Urinary bladder (tissue), 4 donors: ENCODE measurements around the gene SH3PXD2A. TPM values are rescaled to one million over a fixed set of nuclear protein-coding genes. Genes with fewer than 3 reads are reported as not detected.

Source experiments
- DNase-seq: peaks from one replicate; pipeline ENCODE4 v3.0.0-alpha.2; 2015; ENCODE audit errors: extremely low spot score
- H3K27ac ChIP-seq: one replicate; pipeline ENCODE4 v1.5.1; 2013; ENCODE audit warnings: low read depth, mild to moderate bottlenecking, moderate library complexity
- H3K36me3 ChIP-seq: one replicate; pipeline ENCODE4 v1.6.1; 2013; ENCODE audit warnings: mild to moderate bottlenecking, moderate library complexity; ENCODE audit not compliant: insufficient read depth
- H3K4me1 ChIP-seq: one replicate; pipeline ENCODE4 v1.6.1; 2013; ENCODE audit warnings: mild to moderate bottlenecking, moderate library complexity; ENCODE audit not compliant: insufficient read depth
- H3K4me3 ChIP-seq: one replicate; pipeline ENCODE4 v1.5.1; 2013; ENCODE audit warnings: low read depth, low read length
- WGBS: extraction: QIAGEN DNeasy Blood & Tissue Kit; methylation state at CpG from one replicate; pipeline ENCODE4 v1.1.7; 2013; 5-methylcytosine and 5-hydroxymethylcytosine counted together
- polyA plus RNA-seq: library from polyadenylated mRNA; stranded (reverse); fragments of 200-250 nt; gene quantifications from one replicate; pipeline ENCODE4 v1.2.3, GENCODE V29; 2013
- total RNA-seq: library from RNA; depleted of rRNA; stranded (reverse); fragments of >200 nt; gene quantifications from one replicate; pipeline ENCODE4 v1.2.3, GENCODE V29; 2014
- donor health status: healthy with polysubstance abuse.
- donor health status: healthy.

The SH3PXD2A gene
- total and polyA plus RNA-seq, 2 donors = 29.6 to 56.9 TPM

DNA sequence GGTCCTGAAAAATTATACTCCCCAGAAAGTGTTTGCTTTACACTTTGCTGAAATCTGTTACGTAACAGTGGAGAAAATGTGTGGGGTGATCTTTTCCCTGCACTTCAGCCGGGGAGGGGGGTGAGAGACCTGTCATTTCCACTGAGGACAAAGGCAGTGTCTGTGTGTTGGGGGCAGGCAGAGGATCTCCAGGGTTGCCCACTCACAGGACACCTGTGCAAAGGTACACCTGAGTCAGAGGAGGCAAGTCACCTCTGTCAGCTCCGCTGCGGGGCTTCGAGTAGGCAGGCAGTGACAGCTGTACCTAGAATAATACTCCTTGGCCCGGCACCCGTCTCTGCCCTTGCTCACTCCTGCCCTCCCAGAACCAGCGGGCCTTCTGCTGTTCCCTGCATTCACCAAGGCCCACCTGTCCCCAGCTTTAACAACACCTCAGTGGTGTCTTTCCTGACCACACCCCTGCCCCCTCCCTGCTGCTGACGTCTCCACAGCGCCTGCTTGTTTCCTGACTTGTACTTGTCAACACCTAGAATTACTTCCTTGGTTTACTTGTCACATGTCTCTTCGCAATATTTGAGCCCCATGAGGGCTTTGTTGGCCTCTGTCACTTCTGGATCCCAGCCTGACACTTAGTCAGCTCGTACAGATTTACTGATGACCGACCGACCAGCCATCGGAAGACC is 202.6 kb downstream of the SH3PXD2A start:
- WGBS = 64% methylated on average over 15 of the region's 15 CpGs
- Histone ChIP-seq H3K4me3 (no peak overlapping the region), H3K4me1 (no peaks in the 10 kb centered on the region), H3K27ac (no peak overlapping the region), H3K36me3 (no peaks in the 10 kb centered on the region)
- no peak for DNase-seq

DNA sequence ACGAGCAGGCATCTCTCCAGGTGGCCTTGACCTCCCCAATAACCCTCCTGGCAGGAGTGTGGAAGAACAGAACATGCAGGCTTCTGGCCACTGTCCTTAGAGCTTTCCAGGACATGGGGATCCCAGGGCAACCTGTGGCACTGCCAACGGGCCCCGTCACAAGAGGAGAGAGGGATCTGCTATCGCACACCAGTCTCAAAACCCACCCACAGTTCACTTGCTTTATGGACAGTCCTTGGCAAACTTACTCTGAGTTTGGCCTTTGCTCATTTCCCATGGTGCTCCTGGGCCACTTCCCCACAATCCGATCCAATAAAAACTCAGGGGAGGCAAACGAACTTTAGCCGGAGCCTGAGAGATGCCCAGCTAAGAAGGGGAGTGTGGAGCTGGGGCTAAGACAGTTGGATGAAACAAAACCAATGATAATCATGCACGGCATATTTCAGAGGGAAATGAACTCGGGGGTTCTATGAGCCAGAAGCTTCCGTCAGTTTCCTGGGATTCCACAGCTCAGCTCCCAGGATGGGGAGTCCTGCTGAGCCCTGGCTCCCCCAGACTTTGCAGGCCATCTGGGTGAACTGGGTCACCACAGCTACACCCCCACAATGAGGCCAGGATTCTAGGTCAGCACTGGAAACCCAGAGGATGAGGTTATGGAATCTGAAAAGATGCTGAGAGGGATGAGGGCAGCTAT is 203.4 kb downstream of the SH3PXD2A start:
- no peak overlapping the region for H3K4me3 ChIP-seq
- WGBS = 36% methylated on average over 10 of the region's 10 CpGs
- no peaks in the 10 kb centered on the region for H3K36me3 ChIP-seq
- DNase-seq = no peak
- H3K27ac ChIP-seq = no peak overlapping the region
- H3K4me1 ChIP-seq = no peaks in the 10 kb centered on the region

DNA sequence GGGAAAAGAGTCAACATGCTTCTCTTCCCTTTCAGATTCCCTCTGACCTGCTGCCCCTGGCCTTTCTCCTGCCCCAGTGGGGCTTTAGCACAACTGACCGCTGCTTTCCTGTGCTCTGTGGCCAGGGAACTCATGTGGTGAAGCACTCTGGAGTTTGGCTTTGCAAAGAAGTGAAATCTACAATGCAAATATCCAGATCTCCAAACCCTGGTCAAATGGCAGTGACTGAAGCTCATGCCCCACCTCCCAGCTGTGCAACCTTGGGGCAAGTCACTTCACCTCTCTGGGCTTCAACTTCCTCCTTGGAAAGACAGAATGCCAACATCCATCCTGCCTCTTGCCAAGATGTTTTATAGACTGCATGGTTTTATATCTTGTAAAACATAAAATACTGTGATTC is 204.0 kb downstream of the SH3PXD2A start:
- no peaks in the 10 kb centered on the region for H3K4me1 ChIP-seq
- no peak overlapping the region for H3K4me3 ChIP-seq
- no peaks in the 10 kb centered on the region for H3K36me3 ChIP-seq
- no peak overlapping the region for H3K27ac ChIP-seq
- 91% methylated on average over 1 of the region's 1 CpG for WGBS
- no peak for DNase-seq

DNA sequence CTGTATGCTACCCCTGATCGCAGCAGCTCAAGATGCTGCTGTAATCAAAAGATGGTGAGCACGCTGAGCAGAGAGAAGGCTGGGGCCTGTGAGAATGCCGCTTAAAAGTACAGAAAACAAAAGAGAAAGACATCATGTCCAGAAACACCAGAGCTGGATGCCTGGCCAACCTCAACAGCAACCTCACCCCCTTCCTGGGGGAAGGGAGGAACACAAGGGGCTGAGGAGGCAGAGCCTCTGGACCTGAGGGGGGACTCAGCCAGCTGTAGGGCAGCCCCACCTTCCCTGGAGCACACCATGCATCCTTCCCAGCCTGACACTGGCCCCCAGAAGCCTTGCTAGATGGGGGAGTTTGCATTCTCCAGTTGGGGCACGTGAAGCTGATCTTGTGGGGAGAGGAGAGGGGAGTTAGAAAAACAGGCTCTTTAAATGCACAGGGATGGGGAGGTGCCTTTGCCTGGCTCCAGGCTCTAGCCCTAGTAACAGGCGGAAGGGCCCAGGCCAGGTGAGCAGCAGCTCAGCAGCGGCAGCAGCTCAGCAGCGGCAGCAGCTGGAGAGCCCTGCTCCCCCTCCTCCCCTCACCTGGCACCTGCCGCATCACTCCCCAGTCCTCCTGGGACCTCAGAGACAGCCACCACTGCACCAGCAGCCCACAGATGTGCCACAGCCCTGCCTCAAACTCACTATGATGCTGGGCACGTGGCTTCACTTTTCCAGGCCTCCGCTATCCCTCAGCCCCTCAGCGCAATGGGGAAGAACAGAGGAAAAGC is 205.5 kb downstream of the SH3PXD2A start:
- H3K4me3 ChIP-seq = no peak overlapping the region
- H3K27ac ChIP-seq = no peak overlapping the region
- no peaks in the 10 kb centered on the region for H3K36me3 ChIP-seq
- no peaks in the 10 kb centered on the region for H3K4me1 ChIP-seq
- WGBS = 81% methylated on average over 11 of the region's 11 CpGs
- no peak for DNase-seq

DNA sequence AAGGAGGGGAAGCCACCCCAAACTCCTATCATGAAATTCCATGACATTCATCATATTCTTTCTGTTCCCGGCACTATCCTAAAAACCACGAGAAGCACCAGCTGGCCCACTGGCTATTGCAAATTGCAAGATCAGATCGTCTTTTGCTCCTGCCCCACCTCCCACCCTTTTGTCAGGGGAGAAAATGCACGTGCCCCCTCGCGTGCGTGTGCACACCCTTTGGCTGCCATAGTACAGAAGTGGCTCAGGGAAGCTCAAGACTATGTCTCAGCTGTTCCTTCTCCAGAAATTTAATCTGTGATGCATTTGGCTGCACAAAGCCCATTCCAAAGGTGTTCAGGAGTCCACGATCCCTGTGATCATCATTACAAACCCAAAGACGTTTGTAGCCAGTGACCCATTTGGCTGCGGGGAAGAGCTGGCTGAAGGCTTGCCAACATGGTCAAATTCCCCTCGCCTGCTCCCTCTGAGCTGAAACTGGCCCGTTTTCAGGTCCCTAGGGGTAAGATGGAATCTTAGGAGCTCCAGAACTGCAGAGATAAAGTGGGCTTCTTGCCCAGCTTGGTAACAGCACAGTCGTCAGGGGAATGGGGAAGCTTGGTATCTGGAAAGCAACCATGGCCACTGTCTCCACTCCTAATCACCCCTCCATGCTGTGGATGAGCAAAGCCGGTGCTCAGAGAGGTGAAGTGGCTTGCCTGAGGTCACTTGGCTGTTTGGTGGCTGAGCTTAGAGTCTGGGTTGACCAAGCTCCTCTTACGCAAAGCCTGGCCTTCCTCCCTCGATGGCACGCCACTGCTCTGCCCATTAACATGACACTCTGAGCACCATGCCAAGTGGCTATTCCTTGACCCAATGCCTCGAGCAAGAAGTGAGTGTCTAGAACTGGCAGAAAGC is 206.5 kb downstream of the SH3PXD2A start:
- Histone ChIP-seq H3K4me1 (no peaks in the 10 kb centered on the region), H3K4me3 (no peak overlapping the region), H3K27ac (peak overlapping the region; percentile 31), H3K36me3 (no peaks in the 10 kb centered on the region)
- DNase-seq = no peak
- WGBS = 25% methylated on average over 18 of the region's 18 CpGs

DNA sequence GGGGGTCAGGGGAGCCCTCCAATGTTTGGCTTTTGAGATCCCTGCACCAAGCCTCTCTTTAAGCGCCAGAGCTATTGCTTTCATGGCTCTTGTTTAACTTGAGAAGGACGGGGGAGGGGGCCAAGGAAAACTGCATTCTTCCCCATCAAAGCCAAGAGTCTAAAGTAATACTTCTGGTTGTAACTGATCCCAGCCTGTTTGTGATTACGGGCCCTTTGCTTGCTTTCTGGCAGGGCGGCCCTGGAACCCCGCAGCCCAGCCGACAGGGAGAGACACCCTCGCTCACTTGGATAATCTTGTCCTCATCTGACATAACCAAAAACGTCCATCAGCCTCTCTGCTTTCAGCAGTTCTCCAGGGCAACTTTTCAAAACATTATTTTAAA is 207.1 kb downstream of the SH3PXD2A start:
- 21% methylated on average over 8 of the region's 8 CpGs for WGBS
- Histone ChIP-seq H3K36me3 (no peaks in the 10 kb centered on the region), H3K4me1 (no peaks in the 10 kb centered on the region), H3K27ac (no peak overlapping the region), H3K4me3 (no peak overlapping the region)
- DNase-seq = no peak

DNA sequence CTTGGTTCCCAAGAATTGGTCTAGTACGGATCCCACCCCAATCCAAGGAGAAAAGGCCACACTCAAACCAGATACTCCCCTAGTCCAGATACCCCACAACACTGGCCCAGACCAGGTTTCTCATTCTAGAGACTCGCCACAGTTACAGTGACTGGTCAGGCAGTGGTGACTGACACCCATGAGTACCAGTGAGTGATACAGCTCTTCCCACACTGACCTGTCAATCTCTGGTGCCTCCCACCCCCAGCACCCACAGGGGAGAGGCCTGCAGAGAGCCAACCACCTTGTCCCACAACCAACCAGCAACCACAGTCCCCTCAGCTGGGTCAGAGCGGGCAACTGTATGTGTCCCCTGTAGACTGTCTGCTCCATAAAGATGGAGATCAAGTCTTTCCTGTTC is 209.1 kb downstream of the SH3PXD2A start:
- Histone ChIP-seq H3K27ac (no peak overlapping the region), H3K4me1 (peaks cover 3% of the 10 kb centered on the region), H3K4me3 (no peak overlapping the region), H3K36me3 (no peaks in the 10 kb centered on the region)
- WGBS = 98% methylated on average over 3 of the region's 3 CpGs
- DNase-seq = no peak

DNA sequence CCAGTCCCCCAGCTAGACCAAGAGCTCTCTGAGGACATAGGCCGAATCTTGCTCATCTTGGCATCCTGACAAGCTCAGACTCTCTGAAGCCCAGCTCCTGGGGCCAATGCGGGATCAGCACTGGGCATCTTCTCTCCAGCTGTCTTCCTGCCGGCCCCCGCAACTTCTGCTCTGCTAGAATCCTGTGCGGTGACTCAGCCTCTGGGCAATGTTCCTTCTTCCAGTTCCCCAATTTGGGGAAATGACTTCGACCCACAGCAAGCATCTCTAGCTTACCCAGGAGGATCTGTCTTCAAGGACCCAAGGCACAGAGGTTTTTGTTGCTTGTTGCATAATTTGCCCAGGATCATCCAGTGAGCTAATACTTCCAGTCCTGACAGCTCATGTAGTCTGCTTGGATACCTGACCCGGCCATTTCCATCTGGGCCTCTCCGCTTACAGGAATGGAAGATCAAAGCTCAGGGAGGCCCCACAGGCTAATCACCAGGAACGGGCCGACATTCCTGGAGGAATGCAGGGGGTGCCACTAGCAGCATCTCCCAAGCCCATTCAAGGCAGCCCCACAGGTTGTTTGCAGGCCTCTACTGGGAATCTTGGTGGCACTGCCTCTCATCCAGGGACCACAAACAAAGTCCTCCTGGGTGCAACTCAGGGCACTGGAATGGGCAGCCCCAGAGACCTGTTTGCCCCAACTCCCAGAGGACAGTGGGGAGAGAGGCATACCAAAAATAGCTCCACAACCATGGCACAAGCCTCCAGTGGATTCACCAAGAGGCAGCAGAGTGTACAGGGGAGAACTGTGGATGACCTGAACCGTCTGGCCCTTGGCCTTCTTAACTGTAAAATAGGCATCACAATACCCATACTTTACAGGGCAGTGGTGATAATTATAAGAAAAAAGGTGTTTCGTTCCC is 210.0 kb downstream of the SH3PXD2A start:
- H3K27ac ChIP-seq = no peak overlapping the region
- H3K36me3 ChIP-seq = no peaks in the 10 kb centered on the region
- H3K4me3 ChIP-seq = no peak overlapping the region
- no peak for DNase-seq
- H3K4me1 ChIP-seq = peaks cover 3% of the 10 kb centered on the region
- WGBS = 31% methylated on average over 12 of the region's 12 CpGs

DNA sequence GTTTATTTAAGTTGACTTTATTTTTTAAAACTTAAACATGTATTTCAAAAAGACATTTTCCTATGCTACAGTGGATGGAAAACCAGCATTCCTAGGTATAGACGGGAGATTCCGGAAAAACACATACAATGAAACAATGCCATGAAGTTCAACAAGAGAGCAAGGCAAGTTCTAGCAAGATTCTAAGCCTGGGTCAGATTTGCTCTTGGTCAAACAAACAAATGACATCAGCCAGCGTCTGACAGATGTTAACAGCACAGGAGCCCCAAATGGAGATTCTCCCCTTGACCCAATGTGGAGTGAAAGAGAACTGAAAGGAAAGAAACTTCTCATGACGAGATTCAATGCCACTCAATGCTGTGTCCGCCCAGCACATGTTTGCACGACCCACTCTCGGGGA is 212.0 kb downstream of the SH3PXD2A start:
- Histone ChIP-seq H3K27ac (no peak overlapping the region), H3K4me3 (no peak overlapping the region), H3K4me1 (peaks cover 3% of the 10 kb centered on the region), H3K36me3 (no peaks in the 10 kb centered on the region)
- peak; percentile 28 for DNase-seq
- 74% methylated on average over 7 of the region's 7 CpGs for WGBS

DNA sequence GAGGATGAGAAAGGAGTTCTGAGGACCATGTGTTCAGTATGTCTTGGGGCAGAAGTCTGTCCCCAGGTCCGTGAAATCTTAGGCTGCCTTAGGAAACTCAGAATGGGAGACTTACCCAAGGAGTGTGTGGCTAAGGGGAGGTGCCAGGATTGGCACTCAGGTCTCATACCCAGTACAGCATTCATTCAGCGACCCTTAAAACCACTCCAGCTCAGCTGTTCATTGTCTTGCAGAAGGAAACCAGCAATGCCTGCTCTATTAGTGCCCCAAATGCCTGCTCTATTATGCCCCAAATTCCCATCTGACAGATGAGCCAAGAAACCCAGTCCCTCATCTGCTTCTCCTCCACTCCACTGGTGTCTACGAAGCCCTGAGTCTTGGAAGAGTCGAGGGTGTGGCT is 214.1 kb downstream of the SH3PXD2A start:
- Histone ChIP-seq H3K27ac (no peak overlapping the region), H3K36me3 (no peaks in the 10 kb centered on the region), H3K4me3 (no peak overlapping the region), H3K4me1 (peaks cover 3% of the 10 kb centered on the region)
- no peak for DNase-seq
- 84% methylated on average over 4 of the region's 4 CpGs for WGBS

DNA sequence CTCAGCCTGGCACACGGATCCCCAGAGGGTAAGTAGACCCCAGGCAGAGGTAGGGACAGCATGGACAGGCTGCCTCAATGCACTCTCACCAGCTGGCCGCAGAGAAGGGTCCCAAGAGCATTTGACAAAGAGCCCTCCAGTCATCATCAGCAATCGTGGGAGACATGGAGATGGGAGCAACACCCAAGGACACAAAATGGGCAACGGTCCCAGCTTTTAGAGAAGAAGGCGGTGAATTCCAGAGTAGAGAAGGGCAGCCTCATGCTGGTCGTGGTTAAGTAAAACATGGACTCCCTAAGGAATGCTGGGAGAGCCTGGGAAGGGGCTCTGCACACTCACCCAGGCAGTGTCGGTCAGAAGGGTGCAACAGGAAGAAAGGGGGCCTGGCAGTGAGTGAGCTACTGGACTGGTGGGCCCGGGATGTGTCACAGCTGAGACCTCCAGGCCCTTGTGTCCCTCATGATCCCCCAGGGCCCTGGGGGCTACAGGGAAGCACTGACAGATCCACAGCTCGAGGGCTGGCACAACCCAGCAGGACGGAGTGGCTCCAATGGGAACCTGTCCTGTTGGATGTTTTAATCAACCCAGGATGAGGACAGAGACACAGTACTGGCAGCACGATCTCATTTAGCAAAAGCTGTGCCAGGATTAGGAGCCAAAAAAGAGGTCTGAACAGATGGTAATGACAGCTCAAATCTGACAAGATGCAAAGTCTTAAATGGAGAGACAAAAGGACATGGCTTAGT is 214.8 kb downstream of the SH3PXD2A start:
- WGBS = 54% methylated on average over 11 of the region's 11 CpGs
- Histone ChIP-seq H3K4me1 (peaks cover 3% of the 10 kb centered on the region), H3K4me3 (no peak overlapping the region), H3K27ac (no peak overlapping the region), H3K36me3 (no peaks in the 10 kb centered on the region)
- no peak for DNase-seq

DNA sequence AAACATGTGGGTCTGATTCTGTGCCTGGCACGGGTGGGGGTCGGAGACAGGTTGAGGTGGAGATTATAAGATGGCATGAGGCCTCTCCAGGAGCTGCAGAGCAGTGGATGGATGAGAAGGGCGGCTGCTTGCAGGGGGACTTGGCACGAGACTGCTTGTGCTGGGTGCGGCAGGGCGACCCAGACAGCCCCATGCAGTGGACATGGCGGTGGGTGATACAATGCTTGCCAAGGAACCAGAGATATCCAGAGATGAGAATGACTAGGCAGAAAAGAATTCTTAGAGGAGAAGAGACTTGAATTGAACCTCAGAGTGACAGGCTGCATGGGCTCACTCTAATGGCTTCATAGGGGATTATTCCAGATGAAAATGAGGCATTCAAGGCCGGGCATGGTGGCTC is 216.4 kb downstream of the SH3PXD2A start:
- Histone ChIP-seq H3K27ac (no peak overlapping the region), H3K36me3 (no peaks in the 10 kb centered on the region), H3K4me1 (peaks cover 3% of the 10 kb centered on the region), H3K4me3 (no peak overlapping the region)
- no peak for DNase-seq
- WGBS = 76% methylated on average over 8 of the region's 8 CpGs
